Mesenchymal stem cell (in vitro differentiated cells and primary cell): ENCODE data around the gene BSDC1.

Experiments
- DNase-seq: peaks from one replicate; pipeline ENCODE4 v3.0.0-alpha.2; 2013
- H2AFZ ChIP-seq: one replicate; pipeline ENCODE4 v1.6.1; 2013; ENCODE audit warnings: low read depth, mild to moderate bottlenecking, control low read depth, inconsistent platforms, low read length, moderate library complexity
- H2AK5ac ChIP-seq: 2 replicates; pipeline ENCODE4 v1.6.1; 2013; ENCODE audit warnings: low read length, moderate library complexity, mild to moderate bottlenecking, inconsistent platforms; ENCODE audit not compliant: severe bottlenecking
- H2BK120ac ChIP-seq: one replicate; pipeline ENCODE4 v1.6.1; 2013; ENCODE audit warnings: low read depth, mild to moderate bottlenecking, inconsistent platforms, low read length, moderate library complexity
- H2BK12ac ChIP-seq, 2 experiments: one replicate each; pipeline ENCODE4 v1.6.1; 2013; ENCODE audit warnings: inconsistent platforms in 2 of 2, low read length in 2 of 2, mild to moderate bottlenecking in 2 of 2, moderate library complexity in 2 of 2, control low read depth in 1 of 2
- H2BK15ac ChIP-seq: one replicate; pipeline ENCODE4 v1.6.1; 2013; ENCODE audit warnings: mild to moderate bottlenecking, low read depth, inconsistent platforms; ENCODE audit not compliant: poor library complexity, severe bottlenecking
- H2BK5ac ChIP-seq: 2 replicates; pipeline ENCODE4 v1.6.1; 2013; ENCODE audit warnings: low read depth, mild to moderate bottlenecking, low read length, control low read depth, inconsistent platforms; ENCODE audit not compliant: poor library complexity, severe bottlenecking
- H3K14ac ChIP-seq, 2 experiments: one replicate each; pipeline ENCODE4 v1.6.1; 2013; ENCODE audit warnings: inconsistent platforms in 2 of 2, low read length in 2 of 2, control low read depth in 1 of 2, mild to moderate bottlenecking in 1 of 2, moderate library complexity in 1 of 2
- H3K18ac ChIP-seq, 2 experiments: one replicate each; pipeline ENCODE4 v1.6.1; 2013; ENCODE audit warnings: inconsistent platforms in 2 of 2, low read length in 2 of 2, control low read depth in 1 of 2, low read depth in 1 of 2, mild to moderate bottlenecking in 1 of 2
- H3K23ac ChIP-seq, 2 experiments: one replicate each; pipeline ENCODE4 v1.6.1; 2013; ENCODE audit warnings: inconsistent platforms in 2 of 2, low read length in 2 of 2, mild to moderate bottlenecking in 2 of 2, moderate library complexity in 2 of 2, control low read depth in 1 of 2
- H3K27ac ChIP-seq: 2 replicates; pipeline ENCODE4 v1.5.1; 2013; ENCODE audit warnings: mild to moderate bottlenecking, moderate library complexity, low read length, control low read depth, inconsistent platforms; ENCODE audit not compliant: poor library complexity, severe bottlenecking
- H3K27me3 ChIP-seq, 2 experiments: 2 replicates each; pipeline versions ENCODE4 v1.6.1 to v1.7.0; 2013; ENCODE audit warnings: low read length in 2 of 2, mild to moderate bottlenecking in 2 of 2, moderate library complexity in 2 of 2, control low read depth in 1 of 2, inconsistent platforms in 1 of 2; ENCODE audit not compliant: control insufficient read depth in 1 of 2, insufficient read depth in 1 of 2
- H3K36me3 ChIP-seq, 2 experiments: 2 replicates each; pipeline versions ENCODE4 v1.6.1 to v1.7.0; 2013; ENCODE audit warnings: low read length in 2 of 2, control low read depth in 1 of 2, inconsistent platforms in 1 of 2, low read depth in 1 of 2, mild to moderate bottlenecking in 1 of 2; ENCODE audit not compliant: insufficient read depth in 2 of 2, control insufficient read depth in 1 of 2
- H3K4ac ChIP-seq, 2 experiments: one replicate each; pipeline ENCODE4 v1.6.1; 2013; ENCODE audit warnings: inconsistent platforms in 2 of 2, low read length in 2 of 2, mild to moderate bottlenecking in 2 of 2, moderate library complexity in 2 of 2, control low read depth in 1 of 2, low read depth in 1 of 2
- H3K4me1 ChIP-seq: 2 replicates; pipeline ENCODE4 v1.6.1; 2013; ENCODE audit warnings: low read depth, low read length, control low read depth; ENCODE audit not compliant: control insufficient read depth, insufficient read depth
- H3K4me2 ChIP-seq: 2 replicates; pipeline ENCODE4 v1.6.1; 2013; ENCODE audit warnings: low read length, mild to moderate bottlenecking, inconsistent platforms; ENCODE audit not compliant: poor library complexity, severe bottlenecking
- H3K4me3 ChIP-seq, 2 experiments: 2 replicates each; pipeline versions ENCODE4 v1.5.1 to v1.7.0; 2013; ENCODE audit warnings: low read length in 2 of 2, mild to moderate bottlenecking in 2 of 2, control low read depth in 1 of 2, low read depth in 1 of 2; ENCODE audit not compliant: insufficient read depth in 1 of 2
- H3K79me1 ChIP-seq: replicated peaks from 2 replicates; pipeline ENCODE4 v1.6.1; 2013; ENCODE audit warnings: mild to moderate bottlenecking, control low read depth, low read length, inconsistent platforms; ENCODE audit not compliant: poor library complexity, severe bottlenecking
- H3K9ac ChIP-seq: 2 replicates; pipeline ENCODE4 v1.7.0; 2013; ENCODE audit warnings: mild to moderate bottlenecking, low read length, moderate library complexity
- H3K9me3 ChIP-seq: 2 replicates; pipeline ENCODE4 v1.7.0; 2013; ENCODE audit warnings: mild to moderate bottlenecking, low read length; ENCODE audit not compliant: control insufficient read depth
- H4K8ac ChIP-seq: one replicate; pipeline ENCODE4 v1.6.1; 2013; ENCODE audit warnings: inconsistent platforms, mild to moderate bottlenecking, low read length, moderate library complexity
- H4K91ac ChIP-seq: one replicate; pipeline ENCODE4 v1.6.1; 2013; ENCODE audit warnings: mild to moderate bottlenecking, low read length, inconsistent platforms
- WGBS: methylation state at CpG from one replicate; pipeline ENCODE4 v1.1.7; 2013; ENCODE audit warnings: mixed read lengths; 5-methylcytosine and 5-hydroxymethylcytosine counted together

Gene BSDC1

GRCh38 chr1:32361674-32362473 lies 32.4 kb downstream of the BSDC1 start:
- no peak overlapping the region for H2BK12ac ChIP-seq
- no peak overlapping the region for H3K27ac ChIP-seq
- H3K18ac ChIP-seq = peak overlapping the region in 1 of 2 experiments; percentile 37
- H3K4me2 ChIP-seq = peak overlapping the region; percentile 78
- H3K9ac ChIP-seq = peak overlapping the region; percentile 76
- peaks cover 51 to 52% of the 10 kb centered on the region in 2 experiments for H3K36me3 ChIP-seq
- no peak overlapping the region for H2AK5ac ChIP-seq
- peaks cover 18% of the 10 kb centered on the region for H3K4me1 ChIP-seq
- no peaks in the 10 kb centered on the region for H3K27me3 ChIP-seq
- peak overlapping the region; percentile 68 for H4K91ac ChIP-seq
- WGBS = 6% methylated on average over 62 of the region's 91 CpGs
- H3K14ac ChIP-seq = no peak overlapping the region
- H3K4me3 ChIP-seq = peak overlapping the region; percentile 39 to 58
- H3K23ac ChIP-seq = peak overlapping the region in 1 of 2 experiments; percentile 22
- H2BK15ac ChIP-seq = peak overlapping the region; percentile 64
- peak; percentile 42 for DNase-seq
- H2AFZ ChIP-seq = no peak overlapping the region
- H2BK5ac ChIP-seq = no peak overlapping the region
- peak overlapping the region; percentile 74 for H2BK120ac ChIP-seq
- H3K4ac ChIP-seq = peak overlapping the region in 1 of 2 experiments; percentile 88
- H3K9me3 ChIP-seq = no peaks in the 10 kb centered on the region
- peak overlapping the region; percentile 82 for H4K8ac ChIP-seq
- peaks cover 6% of the 10 kb centered on the region for H3K79me1 ChIP-seq

DNA sequence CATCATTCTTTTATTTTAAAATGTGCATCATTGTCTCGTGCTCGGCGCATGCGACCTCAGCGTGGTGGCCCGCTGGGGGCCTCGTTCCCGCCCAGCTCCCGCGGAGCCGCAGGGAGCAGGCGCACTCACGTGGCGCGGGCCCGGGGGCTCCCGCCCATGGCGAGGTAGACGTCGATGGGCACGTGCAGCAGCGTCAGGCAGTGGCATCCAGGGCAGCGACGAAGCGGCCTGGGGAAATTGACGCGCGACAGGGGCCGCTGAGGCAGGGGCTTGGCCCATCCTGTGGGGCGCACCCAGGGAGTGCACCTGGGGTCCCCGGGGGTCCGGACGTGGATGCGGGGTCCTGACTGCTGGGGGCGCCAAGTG lies 33.0 kb downstream of the BSDC1 start:
- Histone ChIP-seq H2AFZ (no peak overlapping the region), H2BK12ac (peak overlapping the region in 1 of 2 experiments; percentile 42), H3K9ac (no peak overlapping the region), H3K27ac (no peak overlapping the region), H3K27me3 (no peaks in the 10 kb centered on the region), H4K8ac (peak overlapping the region; percentile 57), H3K23ac (no peak overlapping the region), H3K4ac (no peak overlapping the region), H2AK5ac (no peak overlapping the region), H3K4me1 (peaks cover 18% of the 10 kb centered on the region), H3K18ac (peak overlapping the region in 1 of 2 experiments; percentile 34), H2BK120ac (no peak overlapping the region), H3K4me3 (peak overlapping the region in 1 of 2 experiments; percentile 39), H3K4me2 (peak overlapping the region; percentile 21), H3K79me1 (peaks cover 6% of the 10 kb centered on the region), H2BK5ac (no peak overlapping the region), H3K14ac (no peak overlapping the region), H2BK15ac (peak overlapping the region; percentile 64), H3K36me3 (peaks cover 46 to 49% of the 10 kb centered on the region in 2 experiments), H4K91ac (peak overlapping the region; percentile 76), H3K9me3 (no peaks in the 10 kb centered on the region)
- DNase-seq = no peak
- WGBS = 76% methylated on average over 35 of the region's 35 CpGs

DNA sequence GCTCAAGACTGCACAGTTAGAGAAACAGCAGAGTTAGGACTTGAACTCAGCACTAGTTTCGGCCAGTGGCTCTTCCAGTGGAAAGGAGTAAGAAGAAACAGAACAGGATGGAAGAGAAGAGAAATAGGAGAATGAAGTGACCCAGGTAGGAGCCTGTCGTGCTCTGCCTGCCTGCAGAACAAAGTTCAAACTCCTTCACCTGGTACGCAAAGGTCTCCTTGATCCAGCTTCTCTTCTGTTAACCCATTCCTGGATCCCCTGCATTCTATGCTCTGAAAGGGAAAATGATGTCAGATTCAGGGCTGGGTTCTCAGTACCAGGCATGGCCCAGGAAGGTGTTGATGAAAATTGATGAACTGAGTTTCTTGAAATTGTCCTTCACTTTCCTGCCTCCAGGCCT lies 35.8 kb downstream of the BSDC1 start:
- no peak for DNase-seq
- Histone ChIP-seq H2BK120ac (no peak overlapping the region), H2BK12ac (no peak overlapping the region), H2AFZ (no peak overlapping the region), H3K9ac (no peak overlapping the region), H3K27me3 (no peaks in the 10 kb centered on the region), H3K18ac (no peak overlapping the region), H3K4me1 (peaks cover 17% of the 10 kb centered on the region), H4K91ac (no peak overlapping the region), H3K9me3 (no peaks in the 10 kb centered on the region), H2BK15ac (no peak overlapping the region), H2AK5ac (no peak overlapping the region), H3K27ac (no peak overlapping the region), H3K79me1 (peaks cover 5% of the 10 kb centered on the region), H2BK5ac (no peak overlapping the region), H3K23ac (no peak overlapping the region), H3K4ac (no peak overlapping the region), H3K14ac (no peak overlapping the region), H3K4me3 (no peak overlapping the region), H4K8ac (no peak overlapping the region), H3K4me2 (no peak overlapping the region), H3K36me3 (peaks cover 31 to 38% of the 10 kb centered on the region in 2 experiments)
- WGBS = 93% methylated on average over 1 of the region's 3 CpGs

DNA sequence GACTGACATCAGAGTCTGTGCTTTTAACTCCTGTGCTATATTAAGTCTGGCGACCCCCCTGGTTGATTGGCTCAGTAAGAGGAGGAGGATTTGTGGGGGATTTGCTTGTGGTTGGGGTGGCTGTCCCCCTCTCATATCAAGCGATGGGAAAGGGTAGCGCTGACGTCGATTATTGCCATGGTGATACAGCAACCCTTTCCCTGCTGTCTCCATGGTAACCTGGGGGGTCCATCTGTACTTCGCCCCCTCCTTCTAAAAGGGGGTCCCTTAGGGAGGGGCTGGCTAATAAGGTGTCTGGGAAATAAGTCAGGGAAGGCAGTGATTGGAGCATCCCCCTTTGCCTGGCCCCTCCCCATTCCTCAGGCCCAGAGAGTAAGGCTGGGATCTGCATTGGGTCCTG lies 36.6 kb downstream of the BSDC1 start:
- Histone ChIP-seq H3K9me3 (no peaks in the 10 kb centered on the region), H3K36me3 (peaks cover 24 to 31% of the 10 kb centered on the region in 2 experiments)
- WGBS = 84% methylated on average over 6 of the region's 6 CpGs

More for the DNA sequence above, 36.6 kb downstream of the BSDC1 start:
- no peaks in the 10 kb centered on the region for H3K27me3 ChIP-seq
- H3K4me3 ChIP-seq = no peak overlapping the region
- no peak overlapping the region for H4K8ac ChIP-seq
- no peak for DNase-seq
- H3K23ac ChIP-seq = no peak overlapping the region
- H3K14ac ChIP-seq = no peak overlapping the region
- H3K9ac ChIP-seq = no peak overlapping the region
- H3K18ac ChIP-seq = no peak overlapping the region
- no peak overlapping the region for H2BK120ac ChIP-seq
- H2BK12ac ChIP-seq = peak overlapping the region in 1 of 2 experiments; percentile 35
- no peak overlapping the region for H4K91ac ChIP-seq
- no peak overlapping the region for H2BK5ac ChIP-seq
- H3K27ac ChIP-seq = no peak overlapping the region
- H3K4me1 ChIP-seq = peaks cover 24% of the 10 kb centered on the region
- no peak overlapping the region for H2BK15ac ChIP-seq
- no peak overlapping the region for H2AFZ ChIP-seq
- H3K4me2 ChIP-seq = no peak overlapping the region
- peaks cover 11% of the 10 kb centered on the region for H3K79me1 ChIP-seq
- no peak overlapping the region for H3K4ac ChIP-seq
- H2AK5ac ChIP-seq = no peak overlapping the region
